Subcutaneous adipose tissue (tissue), 4 donors: ENCODE results near the gene NCOA7. TPM values are rescaled to one million over a fixed set of nuclear protein-coding genes. Genes with fewer than 3 reads are reported as not detected.

Experiments
- CTCF ChIP-seq: fragments of 450-650 bp; IDR thresholded peaks from one replicate; pipeline ENCODE4 v1.5.1; 2016; ENCODE audit warnings: low read depth, mild to moderate bottlenecking, control low read depth, antibody characterized with exemption, moderate library complexity
- total RNA-seq, 4 donors: library from RNA; depleted of rRNA; stranded (reverse); fragments of >200 nt; gene quantifications; one replicate each; pipeline ENCODE4 v1.1.0, GENCODE V29; 2016

NCOA7 gene
- total RNA-seq, 4 donors from 2014 or later: 59.9 to 71.9 (median 62.2) TPM

GRCh38 chr6:125791151-125791819 is 525 bp downstream of the NCOA7 start:
- TF ChIP-seq CTCF: no peak

GRCh38 chr6:125791820-125792165 is 1.0 kb downstream of the NCOA7 start:
- TF ChIP-seq CTCF: no peak

GRCh38 chr6:125792172-125792571 is 1.4 kb downstream of the NCOA7 start:
- TF ChIP-seq CTCF: no peak

GRCh38 chr6:125792680-125793079 is 1.9 kb downstream of the NCOA7 start:
- no peak for TF ChIP-seq CTCF

- TF ChIP-seq CTCF: no peak
Observed at GRCh38 chr6:125793280-125793679, 2.5 kb downstream of the NCOA7 start.

- no peak for TF ChIP-seq CTCF
Observed at GRCh38 chr6:125793863-125794262, 3.1 kb downstream of the NCOA7 start.

- no peak for TF ChIP-seq CTCF
Observed at GRCh38 chr6:125794342-125795137, 3.8 kb downstream of the NCOA7 start.
